Ovary (tissue), 3 donors: ENCODE data around the gene PTPRA.

ENCODE experiments used
- CTCF ChIP-seq, 3 donors: fragments of 450-650 bp in 2 of 3; fragments of 200-600 bp in 1 of 3; IDR thresholded peaks; one replicate each; pipeline versions ENCODE4 v1.5.1 to v1.8.0; 2016 to 2022; ENCODE audit warnings: antibody characterized with exemption in 3 of 3, mild to moderate bottlenecking in 1 of 3
- EP300 ChIP-seq: sonication (generic); formaldehyde crosslinking; IDR thresholded peaks from one replicate; pipeline ENCODE4 v1.6.1; 2017; ENCODE audit warnings: antibody characterized with exemption
- POLR2A ChIP-seq: fragments of 450-650 bp; IDR thresholded peaks from one replicate; pipeline ENCODE4 v1.6.1; 2017; ENCODE audit warnings: antibody characterized with exemption, mild to moderate bottlenecking, moderate library complexity
- donor health status: DM: no; HTN: no; CAD: no.

DNA sequence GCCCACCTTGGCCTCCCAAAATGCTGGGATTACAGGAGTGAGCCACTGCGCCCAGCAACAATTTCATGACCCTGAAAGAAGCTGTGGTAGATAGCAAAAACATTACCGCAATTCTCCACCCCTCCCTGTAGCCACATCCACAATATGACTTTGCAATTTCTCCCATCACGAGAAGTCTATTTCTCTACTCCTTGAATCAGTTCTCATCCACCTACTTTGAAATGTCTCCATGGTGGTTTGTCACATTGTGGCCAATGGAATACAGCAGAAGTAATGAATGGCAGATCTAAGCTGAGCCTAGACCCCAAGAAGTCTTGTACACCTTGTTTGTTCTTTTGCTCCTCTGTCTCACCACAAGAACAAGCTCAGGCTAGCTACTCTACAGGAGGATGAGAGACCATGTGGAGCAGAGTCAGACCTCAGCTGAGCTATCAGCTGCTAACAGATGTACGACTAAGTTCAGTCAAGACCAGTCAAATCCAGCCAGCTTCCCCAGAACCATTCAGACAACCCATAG is 204.4 kb downstream of the PTPRA start:
- TF ChIP-seq CTCF (IDR thresholded peaks at IDR 0.05) (no peak), POLR2A (no peak), EP300 (no peak)
